Measurements from ENCODE around the gene GALNT14.

The GALNT14 gene

DNA sequence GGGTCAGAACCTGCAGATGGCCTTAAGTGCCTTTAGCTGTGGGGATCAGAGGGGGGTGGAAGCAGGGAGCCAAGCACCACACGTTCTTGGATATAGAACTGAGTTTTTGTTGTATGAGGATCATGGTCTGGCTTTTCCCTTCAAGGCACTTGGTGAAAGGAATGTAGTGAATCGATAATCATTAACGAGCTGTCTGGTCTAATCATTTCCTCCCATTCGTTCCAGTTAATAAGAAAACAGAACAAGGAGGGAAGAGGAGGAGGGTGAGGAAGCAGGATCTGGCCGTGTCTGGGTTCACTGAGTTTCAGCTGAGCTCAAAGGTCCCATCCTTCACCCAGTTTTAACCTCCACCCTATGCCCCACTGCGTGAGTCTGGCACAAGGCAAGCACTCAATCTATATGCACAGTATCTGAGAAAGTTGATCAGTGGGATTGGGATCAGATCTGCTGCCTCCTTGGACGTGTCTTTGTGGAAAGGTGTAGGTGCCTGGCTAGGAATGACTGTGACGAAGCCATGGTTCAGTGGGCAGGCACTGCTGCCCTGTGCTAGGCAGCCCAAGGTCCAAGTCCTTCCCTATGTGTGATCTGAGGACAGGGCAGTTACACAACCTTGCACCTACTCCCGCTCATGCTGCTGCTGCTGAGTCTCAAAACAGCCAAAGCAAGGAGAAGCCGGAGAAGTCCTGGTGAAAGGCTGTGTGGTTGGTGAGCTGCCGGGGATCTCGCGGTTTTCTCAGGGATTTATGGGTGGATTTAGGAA, 54.8 kb downstream of the GALNT14 start:
- no peak for DNase-seq

DNA sequence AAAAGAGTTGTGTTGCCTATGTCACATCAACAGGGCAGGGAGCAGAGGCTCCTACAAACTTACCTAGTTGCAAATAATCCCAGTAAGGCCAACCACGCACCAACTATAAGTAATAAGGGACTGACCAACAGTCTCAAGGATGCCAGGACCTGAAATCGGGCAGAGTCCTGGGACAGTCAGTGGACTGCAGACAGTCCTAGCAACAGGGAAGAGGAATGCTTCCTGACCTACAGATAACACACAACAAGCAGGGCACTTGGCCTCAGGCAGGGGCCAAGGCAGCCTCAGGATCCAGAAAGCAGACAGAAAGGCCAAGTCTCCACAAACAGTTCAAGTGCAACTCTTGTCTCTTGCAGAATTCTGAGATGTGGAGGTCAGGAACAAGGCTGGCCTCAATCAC, 56.2 kb downstream of the GALNT14 start:
- DNase-seq = no peak

DNA sequence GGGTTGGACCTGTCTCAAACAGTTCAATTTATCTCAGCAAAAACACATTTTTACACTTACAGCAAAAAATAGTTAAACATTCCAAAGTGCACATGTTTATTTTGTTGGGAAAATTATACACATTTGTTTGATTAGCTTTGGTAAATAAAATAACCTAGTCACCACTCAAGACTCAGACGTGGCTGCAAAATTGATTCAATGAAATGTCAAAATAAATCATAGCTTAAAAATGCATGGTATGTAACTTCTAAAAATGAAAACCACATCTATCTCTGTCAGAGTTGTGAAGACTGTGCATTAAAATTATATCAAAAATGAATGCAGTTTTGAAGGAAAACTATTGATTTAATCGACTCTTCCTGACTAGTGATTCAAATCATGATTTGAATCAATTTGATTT, 56.7 kb downstream of the GALNT14 start:
- DNase-seq = no peak

DNA sequence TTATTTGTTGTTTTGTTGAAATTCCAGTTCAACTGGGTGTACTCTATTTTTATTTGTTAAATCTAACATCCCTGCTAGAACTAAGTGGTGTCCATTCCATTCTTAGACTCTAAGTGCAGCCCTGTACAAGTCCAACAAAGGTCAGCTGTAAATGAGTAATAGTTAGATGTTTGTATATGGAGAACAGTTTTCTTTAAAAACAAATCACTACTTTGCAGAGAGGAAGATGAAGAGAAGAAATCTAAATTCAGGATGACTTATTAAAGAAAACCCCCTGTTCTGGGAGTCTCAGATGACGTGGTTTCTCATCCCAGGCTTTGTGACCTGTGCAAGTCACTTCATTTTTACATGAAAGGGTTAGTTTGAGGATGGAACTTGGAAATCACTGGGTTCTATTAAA, 57.9 kb downstream of the GALNT14 start:
- DNase-seq = no peak

DNA sequence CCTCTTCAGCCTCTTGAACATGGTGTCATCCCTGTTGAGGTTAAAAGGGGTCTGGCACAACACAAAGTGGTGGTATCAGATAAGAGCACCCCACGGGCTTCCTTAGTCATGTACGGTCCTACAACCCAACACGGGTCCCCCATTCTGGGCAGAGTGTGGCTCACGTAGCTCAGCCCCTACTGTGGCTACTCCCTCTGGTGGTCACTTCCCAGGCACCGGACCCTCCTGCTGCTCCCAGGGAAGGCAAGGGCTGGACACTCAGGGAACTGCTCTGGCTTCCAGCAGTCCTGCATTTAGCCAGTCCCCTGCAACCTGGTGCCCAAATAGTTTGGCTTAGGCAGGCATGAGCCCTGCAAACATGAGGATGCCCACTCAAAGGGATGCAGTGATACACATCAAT, 58.6 kb downstream of the GALNT14 start:
- no peak for DNase-seq

DNA sequence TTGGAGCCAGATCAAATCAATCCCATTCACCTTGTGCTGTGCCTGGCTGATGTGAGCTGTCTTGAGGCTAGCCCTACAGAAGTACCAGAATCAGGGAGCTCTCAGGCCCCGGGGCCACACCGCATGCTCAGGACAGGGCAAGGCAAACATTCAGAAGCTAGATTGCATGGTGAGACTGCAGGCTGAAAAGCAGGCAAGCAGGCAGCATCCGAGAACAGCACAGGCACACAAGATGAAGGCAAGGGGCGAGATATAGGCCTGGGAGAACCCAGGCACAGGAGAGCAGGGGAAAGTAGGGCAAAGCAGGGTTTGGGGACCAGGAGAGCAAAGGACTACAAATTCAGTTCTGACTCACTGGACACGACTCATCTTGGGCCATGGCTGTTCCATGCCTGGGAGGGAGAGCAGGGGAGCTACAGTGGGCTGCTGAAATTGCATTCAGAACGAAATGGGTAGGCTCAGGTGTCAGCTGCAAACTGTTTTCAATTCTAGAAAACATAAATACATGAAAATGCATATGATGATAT, 59.6 kb downstream of the GALNT14 start:
- DNase-seq = no peak

DNA sequence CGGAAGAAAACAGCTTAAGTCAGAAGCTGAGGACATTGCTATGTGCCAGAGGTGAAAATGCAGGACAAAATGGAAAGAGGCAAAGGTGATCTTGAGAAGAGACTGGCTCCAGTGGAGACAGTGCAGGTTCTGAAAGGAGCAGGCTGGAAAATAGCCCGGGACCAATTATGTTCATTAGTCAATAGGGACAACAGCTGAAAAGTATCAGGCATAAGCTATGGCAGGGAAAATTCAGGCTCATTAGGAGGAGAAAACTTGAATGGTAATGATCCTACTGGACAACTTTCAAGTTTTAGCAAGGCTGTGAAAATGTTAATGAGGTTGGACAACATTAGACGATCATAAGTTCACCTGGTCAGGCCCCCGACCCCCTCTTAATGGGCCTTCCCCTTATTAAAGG, 60.2 kb downstream of the GALNT14 start:
- no peak for DNase-seq

DNA sequence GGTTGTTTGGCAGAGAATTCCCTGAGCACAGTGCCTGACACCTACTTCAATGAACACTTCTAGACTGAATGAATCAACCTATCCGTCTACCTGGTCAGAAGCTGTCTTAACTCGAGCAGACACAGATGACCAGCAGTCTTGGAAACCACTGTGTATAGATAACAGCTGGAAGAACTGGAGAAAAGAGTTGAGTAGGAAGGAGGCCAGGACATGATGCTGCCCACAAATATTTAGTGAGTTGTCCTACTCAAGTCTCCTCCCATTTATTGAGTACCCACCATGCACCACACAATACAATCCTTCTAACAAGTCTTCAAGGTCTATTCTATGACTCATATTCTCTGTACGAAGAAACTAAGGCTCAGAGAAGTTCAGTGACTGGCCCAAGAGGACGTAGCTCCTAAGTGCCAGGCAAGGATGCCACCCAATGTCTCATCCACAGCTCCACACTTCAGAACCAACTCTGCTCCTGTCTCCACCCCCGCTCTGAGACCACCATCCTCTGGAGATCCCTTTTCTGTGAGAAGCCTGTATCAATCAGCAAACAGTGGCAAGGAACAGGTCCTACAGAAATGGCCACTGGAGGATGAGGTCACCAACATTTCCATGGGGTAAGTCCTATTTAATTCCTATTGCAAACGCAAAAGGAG, 62.2 kb downstream of the GALNT14 start:
- DNase-seq = no peak

DNA sequence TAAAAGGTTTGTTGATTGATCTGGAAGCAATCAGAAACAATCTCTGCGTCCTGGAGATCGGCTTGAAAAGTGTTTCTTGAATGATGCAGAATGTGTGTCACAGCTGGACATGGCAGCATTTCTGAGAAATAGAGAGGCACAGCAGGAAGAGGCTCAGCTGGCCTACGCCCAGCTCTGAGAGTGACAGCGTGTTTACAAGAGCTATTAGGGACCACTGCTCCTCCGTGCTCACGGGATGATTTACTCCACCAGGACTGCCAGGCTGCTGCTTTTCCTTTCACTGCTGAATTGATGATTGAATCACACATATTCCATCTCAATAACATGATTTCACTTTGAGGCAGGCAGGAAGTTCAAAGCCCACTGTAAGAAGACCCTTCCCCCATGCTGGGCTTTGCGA, 62.8 kb downstream of the GALNT14 start:
- DNase-seq = no peak

DNA sequence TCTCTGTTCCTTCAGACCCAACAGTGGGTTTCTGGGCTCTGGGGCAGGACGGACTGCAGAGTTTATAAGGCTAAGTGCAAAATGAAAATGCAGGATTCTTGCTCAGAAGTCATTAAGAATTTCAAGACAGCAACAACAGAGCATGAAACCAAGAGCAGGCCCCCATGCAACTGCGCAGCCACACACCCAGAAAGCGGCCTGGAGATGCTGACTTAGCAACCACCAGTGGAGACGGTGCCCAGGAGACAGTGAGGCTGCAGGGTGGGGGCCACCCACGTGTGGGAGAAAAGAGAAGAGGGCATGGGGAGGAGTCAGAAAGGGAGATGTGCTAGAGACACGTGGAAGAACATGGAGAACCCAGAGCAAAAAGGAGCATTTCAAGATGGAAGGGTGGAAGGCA, 66.5 kb downstream of the GALNT14 start:
- DNase-seq = no peak

DNA sequence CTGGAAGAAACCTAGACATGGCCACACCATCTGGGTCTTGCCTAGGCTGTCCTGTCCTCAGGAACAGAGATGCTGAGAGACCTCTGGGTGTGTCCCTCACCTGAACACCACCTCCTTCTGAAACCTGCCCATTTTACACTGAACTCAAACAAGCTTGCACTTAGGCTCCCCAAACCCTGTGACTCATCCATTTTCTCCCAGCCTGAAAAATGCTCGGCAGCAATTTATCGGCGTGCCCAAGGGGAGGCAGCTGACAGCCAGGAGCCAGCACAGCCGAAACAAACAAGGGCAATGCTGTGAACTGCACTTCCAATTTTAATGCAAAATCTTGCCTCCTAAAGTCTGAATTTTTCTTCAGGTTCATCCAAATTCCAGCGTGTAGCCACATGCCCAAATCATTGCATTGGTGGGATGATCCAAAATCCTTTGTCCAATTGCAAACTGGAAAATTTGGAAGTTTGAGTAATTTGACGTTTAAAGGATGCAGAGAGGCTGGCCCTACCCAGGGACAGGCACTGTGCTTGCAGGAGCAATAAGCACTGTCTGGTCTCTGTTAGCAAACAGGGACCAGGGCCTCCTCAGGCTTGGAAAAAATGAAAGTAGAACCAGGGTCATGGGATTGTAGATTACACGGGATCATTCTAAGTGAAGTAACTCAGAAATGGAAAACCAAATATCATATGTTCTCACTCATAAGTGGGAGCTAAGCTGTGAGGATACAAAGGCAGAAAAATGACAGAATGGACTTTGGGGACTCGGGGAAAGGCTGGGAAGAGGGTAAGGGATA, 67.7 kb downstream of the GALNT14 start:
- DNase-seq = no peak

DNA sequence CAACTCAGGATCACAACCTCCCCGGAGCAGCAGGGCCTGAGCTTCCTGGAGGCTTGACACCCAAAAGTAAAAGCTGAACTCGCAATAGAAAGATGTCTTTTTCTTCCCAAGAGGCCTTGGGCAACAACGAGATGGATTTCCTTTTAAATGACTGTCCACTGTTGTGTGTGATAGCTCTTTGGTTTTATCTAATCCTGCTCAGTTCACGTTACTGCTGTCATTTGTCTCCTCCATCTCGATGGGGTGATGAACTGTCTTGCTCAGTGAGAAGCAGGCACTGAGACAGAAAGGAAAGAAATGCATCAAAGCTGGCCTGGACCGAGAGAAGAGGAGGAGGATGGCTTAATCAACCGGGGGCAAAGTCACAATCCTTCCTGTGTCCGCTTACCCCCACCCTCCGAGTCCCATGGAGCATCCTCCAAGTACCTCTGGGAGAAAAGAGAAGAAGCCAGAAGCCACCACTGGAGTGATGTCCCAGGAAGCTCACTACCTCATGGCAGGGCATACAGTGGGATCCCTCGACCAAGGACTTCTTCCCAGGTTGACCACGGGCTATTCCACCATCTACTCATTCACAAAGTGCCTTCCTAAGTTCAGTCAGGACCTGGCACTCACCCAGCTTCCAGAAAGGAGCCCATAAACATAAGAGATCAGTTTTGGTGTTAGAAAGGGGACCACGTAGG, 68.5 kb downstream of the GALNT14 start:
- no peak for DNase-seq

DNA sequence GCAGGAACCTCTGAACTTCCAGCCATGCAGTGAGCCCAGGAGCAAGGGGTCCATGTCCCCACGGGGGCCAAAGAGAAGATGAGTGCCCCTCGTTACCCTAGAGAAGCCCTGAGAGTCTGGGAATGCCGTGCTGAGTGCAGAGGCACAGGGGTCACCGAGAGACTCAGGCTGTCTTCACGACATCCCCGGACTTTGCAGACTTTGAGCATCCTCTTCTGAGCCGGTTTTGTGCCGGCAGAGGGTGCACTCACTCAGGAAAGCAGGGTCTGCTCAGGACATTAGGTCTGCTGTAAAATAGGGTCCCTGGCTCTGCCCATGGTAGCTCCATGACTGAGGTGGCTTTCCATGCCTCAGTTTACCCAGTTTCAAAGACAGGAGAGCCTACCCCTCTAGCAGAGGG, 71.0 kb downstream of the GALNT14 start:
- no peak for DNase-seq

DNA sequence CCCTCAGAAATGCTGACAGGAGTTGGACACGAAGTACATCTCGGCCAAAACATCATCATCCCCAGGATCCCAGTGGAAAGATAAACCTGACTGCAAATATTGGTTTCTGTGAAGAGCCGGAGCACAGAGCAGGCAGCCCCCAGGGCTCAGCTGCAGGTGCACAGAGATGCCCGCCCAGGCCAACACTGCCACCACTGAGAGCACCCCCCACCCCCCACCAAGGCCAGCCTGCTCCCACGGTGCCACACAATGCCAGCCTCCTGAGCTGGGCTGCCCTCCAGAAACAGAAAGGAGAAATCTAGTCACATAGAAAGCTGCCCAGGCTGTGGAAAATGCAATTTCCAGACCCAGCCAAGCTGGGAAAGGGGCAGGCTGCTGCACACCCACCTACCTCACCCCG, 71.7 kb downstream of the GALNT14 start:
- DNase-seq = no peak

DNA sequence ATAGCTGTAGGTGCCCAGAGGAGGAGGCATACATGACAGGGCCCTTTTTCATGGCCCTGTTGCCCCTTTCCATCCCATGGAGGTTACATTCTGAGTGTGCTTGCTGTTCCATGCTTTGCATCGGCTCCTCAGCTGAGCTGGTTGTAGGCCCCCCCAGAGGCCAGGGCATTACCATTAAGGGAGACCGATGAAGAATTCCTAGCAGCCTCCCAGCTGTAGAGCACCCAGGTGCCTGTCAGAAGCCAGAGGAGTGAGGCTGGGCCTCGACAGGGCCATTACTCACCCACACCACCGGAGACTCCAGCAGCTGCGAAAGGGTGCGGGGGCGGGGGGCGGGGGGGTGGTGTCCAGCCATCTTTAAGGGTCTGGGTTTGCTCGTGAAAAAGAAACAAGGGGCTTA, 72.2 kb downstream of the GALNT14 start:
- no peak for DNase-seq

DNA sequence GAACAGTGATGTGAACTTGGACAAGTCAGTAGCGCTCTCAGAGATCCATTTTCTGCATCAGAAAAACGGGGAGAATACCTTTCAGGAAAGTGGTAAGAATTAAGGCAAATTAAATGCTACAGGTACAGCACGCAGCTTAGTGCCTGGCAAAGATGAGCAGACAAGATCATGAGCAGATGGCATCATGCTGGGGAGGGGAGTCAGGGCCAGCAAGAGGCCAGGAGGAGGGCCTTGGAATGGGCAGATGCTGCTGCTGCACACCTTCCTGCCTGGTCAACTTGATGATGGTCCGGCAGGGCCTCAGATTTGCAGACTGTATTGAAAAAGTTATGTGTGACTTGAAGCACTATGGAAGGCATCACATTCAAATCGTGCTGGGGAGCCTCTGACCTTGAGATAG, 72.9 kb downstream of the GALNT14 start:
- no peak for DNase-seq

DNA sequence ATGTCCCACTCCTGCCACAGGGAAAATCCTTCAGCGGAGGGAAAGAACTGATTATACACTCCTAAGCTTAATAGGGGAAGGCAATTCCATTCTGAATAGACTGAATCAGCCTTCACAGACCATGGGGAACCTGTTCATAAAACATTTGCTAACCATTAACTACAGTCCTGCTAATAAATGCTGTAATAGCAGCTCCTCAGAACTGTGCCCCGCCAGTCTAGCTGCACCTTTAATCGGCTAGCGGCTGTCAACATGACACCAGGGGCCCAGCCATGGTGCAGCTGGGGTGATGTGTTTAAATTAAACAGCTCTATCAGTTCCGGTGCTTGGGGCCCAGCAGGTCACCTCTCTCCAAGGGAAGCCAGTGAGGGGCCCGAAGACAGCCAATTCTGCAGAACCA, 77.8 kb downstream of the GALNT14 start:
- no peak for DNase-seq

DNA sequence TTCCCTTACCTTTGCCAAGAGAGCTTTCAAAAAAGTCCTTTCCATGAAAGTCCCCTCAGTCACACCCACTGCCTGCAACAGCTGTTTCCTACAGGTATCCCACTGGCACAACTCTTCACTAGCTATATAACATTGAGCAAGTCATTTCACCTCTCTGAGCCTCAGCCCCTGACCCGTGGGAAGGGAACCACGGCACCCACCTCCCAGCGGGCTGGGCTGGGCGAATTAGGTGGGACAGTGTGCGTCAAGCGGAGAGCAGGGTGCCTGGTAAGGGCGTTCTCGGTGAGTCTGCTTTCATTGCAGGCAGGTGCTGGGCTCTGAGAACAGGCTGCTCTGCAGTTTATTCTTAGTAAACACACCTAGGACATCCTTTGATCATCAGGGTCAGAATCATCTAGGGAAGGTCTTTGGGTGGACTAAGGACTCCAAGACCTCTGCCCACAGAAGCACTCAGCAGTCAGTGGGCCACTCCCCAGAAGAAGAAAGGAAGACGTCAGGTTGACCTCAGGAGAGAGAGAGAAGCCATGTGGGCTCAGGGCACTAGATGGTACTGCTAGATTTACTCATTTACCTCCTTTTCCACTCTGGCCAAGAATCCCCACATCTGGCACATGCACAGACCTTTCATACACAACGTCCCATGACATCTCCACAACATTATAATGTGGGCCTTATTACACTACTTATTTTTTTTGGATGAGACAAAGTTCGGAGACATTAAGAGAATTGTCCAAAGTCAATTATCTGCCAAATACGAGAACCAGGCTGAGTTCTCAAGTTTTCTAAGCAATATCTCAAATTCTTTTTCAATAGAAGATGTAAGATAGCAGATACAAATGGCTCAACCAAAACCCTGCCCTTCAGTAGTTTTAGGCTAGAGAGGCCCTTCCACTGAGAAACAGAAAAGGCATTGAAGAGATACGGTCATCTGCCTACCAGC, 79.9 kb downstream of the GALNT14 start:
- no peak for DNase-seq

DNA sequence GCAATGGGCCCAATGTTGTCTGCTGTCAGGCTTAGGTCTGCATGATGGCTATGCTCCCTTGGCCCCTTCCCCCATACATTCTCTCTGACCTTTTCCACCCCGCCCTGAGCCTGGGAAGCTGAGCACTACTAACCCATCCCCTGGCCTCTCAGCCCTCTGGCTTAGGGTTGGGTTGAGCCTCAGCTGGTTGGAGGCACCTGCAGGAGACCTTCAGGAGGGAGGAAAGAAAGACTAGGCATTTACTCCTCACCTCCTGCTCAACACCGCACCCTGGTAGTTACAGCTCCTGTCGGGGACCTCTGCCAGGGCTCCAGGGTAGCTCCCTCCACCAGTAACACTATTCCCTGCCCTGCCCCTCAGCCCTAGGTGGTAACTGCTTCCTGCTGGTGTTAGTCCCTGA, 80.5 kb downstream of the GALNT14 start:
- no peak for DNase-seq

DNA sequence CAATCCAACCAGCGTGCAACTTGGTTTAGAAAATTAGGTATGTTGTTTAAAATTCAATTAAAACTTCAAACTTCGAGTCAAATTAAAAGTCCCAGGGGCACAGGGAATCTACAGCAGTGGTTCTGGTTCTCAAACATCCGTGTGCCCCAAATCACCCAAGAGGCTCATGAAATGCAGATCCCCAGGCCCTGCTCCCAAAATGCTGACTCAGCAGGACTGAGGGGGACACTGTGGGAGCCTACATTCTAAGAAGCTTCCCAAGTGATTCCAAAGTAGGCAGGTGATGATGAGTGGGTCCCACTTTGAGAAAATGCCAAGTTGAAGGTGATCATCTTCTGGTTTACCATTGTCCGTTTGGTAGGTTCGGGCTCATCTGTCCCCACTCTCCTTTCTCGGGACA, 82.3 kb downstream of the GALNT14 start:
- no peak for DNase-seq

DNA sequence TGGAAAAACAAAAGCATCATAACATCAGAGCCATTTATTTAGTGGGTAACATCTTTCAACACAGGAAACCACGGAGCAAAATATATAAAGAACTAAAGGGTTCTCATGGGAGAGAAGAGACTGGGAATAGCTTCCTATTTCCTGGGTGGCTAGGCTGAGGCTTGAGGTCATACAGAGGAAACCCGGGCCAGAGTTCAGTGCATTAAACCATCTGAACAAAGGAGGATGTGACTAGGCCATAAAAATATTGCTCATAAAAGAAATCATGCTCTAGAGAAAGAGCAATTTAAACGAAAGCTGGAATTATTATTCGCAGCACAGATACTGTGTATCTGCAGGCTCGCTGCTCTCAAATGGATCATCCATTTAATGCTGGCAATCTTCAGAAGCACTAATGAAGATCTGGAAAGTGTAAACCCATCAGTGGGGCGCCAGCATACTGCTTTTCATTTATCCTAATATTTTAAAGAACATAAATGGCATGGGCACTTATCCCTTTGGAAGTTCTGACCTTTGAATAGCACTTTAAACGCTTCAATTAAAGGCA, 83.3 kb downstream of the GALNT14 start:
- no peak for DNase-seq

All from NCI-H2107 (cell line).